Activated CD4-positive, alpha-beta T cell treated with anti-CD3 and anti-CD28 coated beads, Interleukin-2, amount 10 ng/mL, durations not matched to agents 24 days and 14 days (primary cell): ENCODE results near the gene CLCNKB. TPM values are rescaled to one million over a fixed set of nuclear protein-coding genes. Genes with fewer than 3 reads are reported as not detected.

Experiments
- DNase-seq: peaks from one replicate; pipeline ENCODE4 v3.0.0; 2022
- H3K27ac Mint-ChIP-seq: one replicate; pipeline ENCODE4 v1.8.0; 2022; ENCODE audit warnings: mild to moderate bottlenecking, mixed read lengths
- H3K27me3 Mint-ChIP-seq: one replicate; pipeline ENCODE4 v1.8.0; 2022; ENCODE audit warnings: mixed read lengths
- H3K36me3 Mint-ChIP-seq: one replicate; pipeline ENCODE4 v1.8.0; 2022; ENCODE audit warnings: low read depth, mild to moderate bottlenecking, mixed read lengths
- H3K4me1 Mint-ChIP-seq: one replicate; pipeline ENCODE4 v1.8.0; 2021; ENCODE audit warnings: mixed read lengths
- H3K4me3 Mint-ChIP-seq: one replicate; pipeline ENCODE4 v1.8.0; 2022; ENCODE audit warnings: mild to moderate bottlenecking, moderate library complexity, mixed read lengths
- H3K9me3 Mint-ChIP-seq: one replicate; pipeline ENCODE4 v1.8.0; 2021; ENCODE audit warnings: mixed read lengths
- intact Hi-C: fragments of 100-400 bp; cut with micrococcal nuclease; formaldehyde crosslinking; loops from one replicate; pipeline ENCODE4 v1.15.1; 2023
- total RNA-seq: library from RNA; stranded (reverse); gene quantifications from 2 replicates; pipeline ENCODE4 v1.2.3, GENCODE V29; 2022

CLCNKB gene
- total RNA-seq, 1 donor from 2014 or later, result not detected

GRCh38 chr1:16088996-16089395 lies 45.4 kb downstream of the CLCNKB start:
- Mint-ChIP-seq H3K4me3 (no peak overlapping the region), H3K27me3 (peaks cover 4% of the 10 kb centered on the region), H3K36me3 (no peaks in the 10 kb centered on the region), H3K4me1 (no peaks in the 10 kb centered on the region), H3K9me3 (no peaks in the 10 kb centered on the region), H3K27ac (no peak overlapping the region)
- intact Hi-C loops, result no loop called here
- DNase-seq, result no peak

GRCh38 chr1:16090076-16090826 lies 46.7 kb downstream of the CLCNKB start:
- Mint-ChIP-seq H3K27ac (no peak overlapping the region), H3K4me1 (no peaks in the 10 kb centered on the region), H3K27me3 (peaks cover 6% of the 10 kb centered on the region), H3K36me3 (no peaks in the 10 kb centered on the region), H3K9me3 (no peaks in the 10 kb centered on the region), H3K4me3 (no peak overlapping the region)
- DNase-seq, result no peak
- intact Hi-C loops, result no loop called here

- DNase-seq, result no peak
- H3K9me3 Mint-ChIP-seq, result no peaks in the 10 kb centered on the region
- H3K27ac Mint-ChIP-seq, result no peak overlapping the region
- H3K4me1 Mint-ChIP-seq, result no peaks in the 10 kb centered on the region
- peaks cover 7% of the 10 kb centered on the region for H3K27me3 Mint-ChIP-seq
- H3K36me3 Mint-ChIP-seq, result no peaks in the 10 kb centered on the region
- intact Hi-C loops, result no loop called here
- H3K4me3 Mint-ChIP-seq, result no peak overlapping the region
Measured at GRCh38 chr1:16091296-16091695, 47.7 kb downstream of the CLCNKB start.

GRCh38 chr1:16092097-16092922 lies 48.7 kb downstream of the CLCNKB start:
- no peak overlapping the region for H3K27ac Mint-ChIP-seq
- no peaks in the 10 kb centered on the region for H3K4me1 Mint-ChIP-seq
- H3K36me3 Mint-ChIP-seq, result no peaks in the 10 kb centered on the region
- H3K27me3 Mint-ChIP-seq, result peaks cover 11% of the 10 kb centered on the region
- DNase-seq, result no peak
- intact Hi-C loops, result no loop called here
- no peaks in the 10 kb centered on the region for H3K9me3 Mint-ChIP-seq
- H3K4me3 Mint-ChIP-seq, result no peak overlapping the region

- intact Hi-C loops, result no loop called here
- H3K27me3 Mint-ChIP-seq, result peaks cover 9% of the 10 kb centered on the region
- H3K9me3 Mint-ChIP-seq, result no peaks in the 10 kb centered on the region
- no peak overlapping the region for H3K27ac Mint-ChIP-seq
- no peaks in the 10 kb centered on the region for H3K4me1 Mint-ChIP-seq
- H3K36me3 Mint-ChIP-seq, result no peaks in the 10 kb centered on the region
- DNase-seq, result no peak
- H3K4me3 Mint-ChIP-seq, result no peak overlapping the region
Measured at GRCh38 chr1:16092923-16093511, 49.4 kb downstream of the CLCNKB start.

- H3K36me3 Mint-ChIP-seq, result no peaks in the 10 kb centered on the region
- no peaks in the 10 kb centered on the region for H3K4me1 Mint-ChIP-seq
- no peak for DNase-seq
- no peaks in the 10 kb centered on the region for H3K9me3 Mint-ChIP-seq
- intact Hi-C loops, result no loop called here
- no peak overlapping the region for H3K27ac Mint-ChIP-seq
- H3K4me3 Mint-ChIP-seq, result no peak overlapping the region
- peaks cover 9% of the 10 kb centered on the region for H3K27me3 Mint-ChIP-seq
Measured at GRCh38 chr1:16093611-16094010, 50.0 kb downstream of the CLCNKB start.

- no peaks in the 10 kb centered on the region for H3K36me3 Mint-ChIP-seq
- intact Hi-C loops, result no loop called here
- H3K27ac Mint-ChIP-seq, result no peak overlapping the region
- peaks cover 9% of the 10 kb centered on the region for H3K27me3 Mint-ChIP-seq
- no peaks in the 10 kb centered on the region for H3K4me1 Mint-ChIP-seq
- no peak for DNase-seq
- no peak overlapping the region for H3K4me3 Mint-ChIP-seq
- no peaks in the 10 kb centered on the region for H3K9me3 Mint-ChIP-seq
Measured at GRCh38 chr1:16094453-16095158, 51.0 kb downstream of the CLCNKB start.

- no peak overlapping the region for H3K4me3 Mint-ChIP-seq
Measured at GRCh38 chr1:16095447-16095846, 51.9 kb downstream of the CLCNKB start.

GRCh38 chr1:16099412-16099811 lies 55.8 kb downstream of the CLCNKB start:
- no peak overlapping the region for H3K27ac Mint-ChIP-seq
- no peak for DNase-seq
- H3K9me3 Mint-ChIP-seq, result no peaks in the 10 kb centered on the region
- intact Hi-C loops, result no loop called here
- no peak overlapping the region for H3K4me3 Mint-ChIP-seq
- peaks cover 18% of the 10 kb centered on the region for H3K27me3 Mint-ChIP-seq
- H3K4me1 Mint-ChIP-seq, result no peaks in the 10 kb centered on the region
- no peaks in the 10 kb centered on the region for H3K36me3 Mint-ChIP-seq

More at GRCh38 chr1:16095447-16095846, 51.9 kb downstream of the CLCNKB start:
- Mint-ChIP-seq H3K4me1 (no peaks in the 10 kb centered on the region), H3K9me3 (no peaks in the 10 kb centered on the region), H3K27ac (no peak overlapping the region), H3K36me3 (no peaks in the 10 kb centered on the region), H3K27me3 (peaks cover 12% of the 10 kb centered on the region)
- intact Hi-C loops, result no loop called here
- no peak for DNase-seq

GRCh38 chr1:16101623-16102022 lies 58.0 kb downstream of the CLCNKB start:
- Mint-ChIP-seq H3K4me3 (no peak overlapping the region), H3K36me3 (no peaks in the 10 kb centered on the region), H3K4me1 (no peaks in the 10 kb centered on the region), H3K27me3 (peaks cover 25% of the 10 kb centered on the region), H3K9me3 (no peaks in the 10 kb centered on the region), H3K27ac (no peak overlapping the region)
- intact Hi-C loops, result no loop called here
- no peak for DNase-seq

Other genes with a start within 250 kb of the CLCNKB start
- gene UQCRHL, start 236.1 kb upstream of the CLCNKB start, total RNA-seq, result 1.5 TPM in 2 replicates
- 89.1 and 94.1 TPM in 2 replicates for gene SPEN, start 196.1 kb upstream of the CLCNKB start, total RNA-seq
- gene ZBTB17, start 67.7 kb upstream of the CLCNKB start, total RNA-seq, result 60.9 and 63.9 TPM in 2 replicates
- not detected in 2 replicates for gene SRARP, start 39.5 kb upstream of the CLCNKB start, total RNA-seq
- not detected in 2 replicates for gene HSPB7, start 25.7 kb upstream of the CLCNKB start, total RNA-seq
- not detected in 2 replicates for gene CLCNKA, start 21.7 kb upstream of the CLCNKB start, total RNA-seq
- gene FAM131C, start 29.9 kb downstream of the CLCNKB start, total RNA-seq, result 0.26 and 0.38 TPM in 2 replicates
- not detected in 2 replicates for gene EPHA2, start 112.3 kb downstream of the CLCNKB start, total RNA-seq
- gene ARHGEF19, start 168.9 kb downstream of the CLCNKB start, total RNA-seq, result 8.5 and 8.8 TPM in 2 replicates
- 4.8 and 6.1 TPM in 2 replicates for gene CPLANE2, start 193.4 kb downstream of the CLCNKB start, total RNA-seq